ENCODE results near the gene HMGCLL1.

Gene HMGCLL1

DNA sequence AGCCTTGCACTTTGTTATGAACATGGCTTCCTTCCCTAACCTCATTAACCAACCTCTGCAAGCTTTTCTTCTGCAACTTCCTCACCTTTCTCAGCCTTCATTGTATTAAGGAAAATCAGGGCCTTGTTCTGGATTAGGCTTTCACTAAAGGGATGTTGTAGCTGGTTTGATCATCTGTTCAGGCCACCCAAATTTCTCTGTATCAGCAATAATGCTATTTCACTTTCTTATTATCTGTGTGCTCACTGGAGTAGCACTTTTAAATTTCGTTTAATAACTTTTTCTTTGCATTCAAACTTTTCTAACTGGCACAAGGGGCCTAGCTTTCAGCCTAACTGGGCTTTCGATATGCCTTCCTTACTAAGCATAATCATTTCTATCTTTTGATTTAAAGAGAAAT, 155.1 kb downstream of the HMGCLL1 start:
- DNase-seq (ENCODE audit: extremely low read depth, low read depth): no peak
- no peak for TF ChIP-seq CTCF (IDR thresholded peaks at IDR 0.05; ENCODE audit: low read depth, low read length)

GRCh38 chr6:55410674-55411073, 168.3 kb downstream of the HMGCLL1 start:
- DNase-seq (ENCODE audit: extremely low read depth, low read depth): no peak
- no peak for TF ChIP-seq CTCF (IDR thresholded peaks at IDR 0.05; ENCODE audit: low read depth, low read length)

- no peak for DNase-seq (ENCODE audit: extremely low read depth, low read depth)
Observed at GRCh38 chr6:55405474-55406235, 173.3 kb downstream of the HMGCLL1 start.

DNA sequence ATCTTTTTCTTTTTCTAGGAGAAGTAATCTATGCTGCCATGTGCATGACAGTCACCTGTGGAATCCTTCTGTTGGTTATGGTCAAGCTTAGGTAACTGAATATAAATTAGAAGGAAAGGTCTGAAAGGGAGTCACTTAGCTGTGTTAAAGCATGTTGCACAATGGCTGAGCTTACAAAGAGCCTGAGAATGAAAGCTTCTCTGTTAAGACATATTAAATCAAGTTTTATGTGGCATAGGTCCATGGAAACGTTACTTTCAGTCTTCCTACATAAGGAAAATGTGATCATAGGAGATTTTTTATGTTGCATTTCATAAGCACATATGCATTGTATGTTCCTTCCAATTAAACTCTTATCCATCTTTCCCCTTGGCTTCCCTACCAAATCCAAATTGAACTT, 179.6 kb downstream of the HMGCLL1 start:
- DNase-seq (ENCODE audit: extremely low read depth, low read depth): no peak
- TF ChIP-seq CTCF (IDR thresholded peaks at IDR 0.05; ENCODE audit: low read depth, low read length): no peak

More at GRCh38 chr6:55405474-55406235, 173.3 kb downstream of the HMGCLL1 start:
- TF ChIP-seq CTCF (IDR thresholded peaks at IDR 0.05; ENCODE audit: low read depth, low read length): no peak

- DNase-seq (ENCODE audit: extremely low read depth, low read depth): no peak
- no peak for TF ChIP-seq CTCF (IDR thresholded peaks at IDR 0.05; ENCODE audit: low read depth, low read length)
Observed at GRCh38 chr6:55397986-55398385, 181.0 kb downstream of the HMGCLL1 start.

GRCh38 chr6:55395871-55396270, 183.1 kb downstream of the HMGCLL1 start:
- TF ChIP-seq CTCF (IDR thresholded peaks at IDR 0.05; ENCODE audit: low read depth, low read length): no peak
- no peak for DNase-seq (ENCODE audit: extremely low read depth, low read depth)

DNA sequence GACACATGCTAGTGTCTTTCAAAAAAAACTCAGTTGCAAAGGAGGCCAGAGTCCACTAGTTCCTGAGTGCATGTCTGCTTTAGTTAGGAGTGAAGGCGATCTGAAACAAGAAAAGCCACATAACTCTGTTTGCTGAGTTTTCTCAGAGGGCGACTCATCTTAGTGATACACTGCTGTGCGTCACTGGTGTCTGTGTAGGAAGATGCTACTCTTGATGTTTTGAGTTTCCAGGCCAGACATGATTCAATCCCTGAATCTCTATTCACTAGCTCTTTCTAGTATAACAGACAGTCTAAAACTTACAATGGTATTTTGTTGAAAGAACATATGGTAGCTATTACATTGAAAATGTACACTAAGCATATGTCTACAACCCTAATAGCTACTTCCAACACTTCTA, 190.8 kb downstream of the HMGCLL1 start:
- TF ChIP-seq CTCF (IDR thresholded peaks at IDR 0.05; ENCODE audit: low read depth, low read length): no peak
- DNase-seq (ENCODE audit: extremely low read depth, low read depth): no peak
